ENCODE measurements around the gene C2orf42. TPM values are rescaled to one million over a fixed set of nuclear protein-coding genes. Genes with fewer than 3 reads are reported as not detected.

The C2orf42 gene
- total RNA-seq, 1 experiment from 2014 or later: 6.8 TPM

GRCh38 chr2:70204452-70204851, 13.6 kb upstream of the C2orf42 start (continued):
- no peak for TF ChIP-seq ATF6 (CRISPR knock-in tag; IDR thresholded peaks at IDR 0.05)
- TF ChIP-seq ZNF219 (CRISPR knock-in tag; IDR thresholded peaks at IDR 0.05; ENCODE audit: borderline replicate concordance): no peak
- TF ChIP-seq ATF2 (CRISPR knock-in tag; IDR thresholded peaks at IDR 0.05; ENCODE audit: borderline replicate concordance, low read depth): no peak
- TF ChIP-seq CBFB (CRISPR knock-in tag; IDR thresholded peaks at IDR 0.05; ENCODE audit: low read depth): no peak

- ChIA-PET POLR2A (no interaction called here), CTCF (interaction anchor here (0.7 kb wide), 1 partner anchor 289 kb away, joined by 3 read pairs; no protein-coding TSS in a partner anchor)
- TF ChIP-seq ATF3 (CRISPR knock-in tag; conservative IDR thresholded peaks at IDR 0.05) (no peak), NFATC4 (CRISPR knock-in tag; IDR thresholded peaks at IDR 0.05) (no peak), CTCF (IDR thresholded peaks at IDR 0.05) (no peak), SMAD4 (CRISPR knock-in tag; IDR thresholded peaks at IDR 0.05) (no peak), ATF6 (CRISPR knock-in tag; IDR thresholded peaks at IDR 0.05) (no peak), ZBTB21 (CRISPR knock-in tag; IDR thresholded peaks at IDR 0.05; ENCODE audit: borderline replicate concordance) (no peak), SP1 (CRISPR knock-in tag; conservative IDR thresholded peaks at IDR 0.05) (no peak), SMAD3 (CRISPR knock-in tag; IDR thresholded peaks at IDR 0.05; ENCODE audit: borderline replicate concordance) (no peak), PRRX2 (CRISPR knock-in tag; IDR thresholded peaks at IDR 0.05) (no peak), RELA (CRISPR knock-in tag; IDR thresholded peaks at IDR 0.05; ENCODE audit: borderline replicate concordance) (no peak), GABPB1 (CRISPR knock-in tag; IDR thresholded peaks at IDR 0.05) (no peak), GTF2I (CRISPR knock-in tag; conservative IDR thresholded peaks at IDR 0.05) (no peak), MLX (CRISPR knock-in tag; IDR thresholded peaks at IDR 0.05) (no peak), NFE2L1 (CRISPR knock-in tag; IDR thresholded peaks at IDR 0.05) (no peak), FOXP4 (CRISPR knock-in tag; IDR thresholded peaks at IDR 0.05) (no peak), TCF7 (CRISPR knock-in tag; IDR thresholded peaks at IDR 0.05; ENCODE audit: low read depth) (no peak), ZNF512 (CRISPR knock-in tag; IDR thresholded peaks at IDR 0.05; ENCODE audit: borderline replicate concordance) (no peak), ZNF121 (CRISPR knock-in tag; IDR thresholded peaks at IDR 0.05) (no peak), ZNF425 (CRISPR knock-in tag; conservative IDR thresholded peaks at IDR 0.05) (no peak)
- Mint-ChIP-seq H3K27me3 (ENCODE audit: low read depth) (no peaks in the 10 kb centered on the region), H3K36me3 (no peaks in the 10 kb centered on the region), H3K4me1 (no peaks in the 10 kb centered on the region), H3K27ac (no peak overlapping the region), H3K9me3 (peaks cover 4% of the 10 kb centered on the region), H3K4me3 (no peak overlapping the region)
- DNase-seq (ENCODE audit: low spot score) (no peak), ATAC-seq (no peak)
These were observed 12.3 kb upstream of the C2orf42 start for GRCh38 chr2:70203086-70203485.
